K562 (cell line): ENCODE results near the gene IL31. TPM values are rescaled to one million over a fixed set of nuclear protein-coding genes. Genes with fewer than 3 reads are reported as not detected.

Source experiments
- ARID2 ChIP-seq: fragments of 450-650 bp; IDR thresholded peaks from 2 replicates; pipeline ENCODE4 v1.6.1; 2017; ENCODE audit warnings: antibody characterized with exemption, mild to moderate bottlenecking
- CUX1 ChIP-seq: fragments of 200-800 bp; sonication (Bioruptor generic); IDR thresholded peaks from 2 replicates; pipeline ENCODE4 v1.6.1; 2016; ENCODE audit warnings: missing genetic modification characterization, missing compliant biosample characterization
- DEAF1 ChIP-seq: fragments of 450-650 bp; formaldehyde crosslinking; IDR thresholded peaks from 2 replicates; pipeline ENCODE4 v1.4.0; 2020; ENCODE audit warnings: mild to moderate bottlenecking, moderate library complexity
- HCFC1 ChIP-seq: IDR thresholded peaks from 2 replicates; pipeline ENCODE4 v1.6.1; 2012; ENCODE audit warnings: low read depth, low read length, improper control_type of control experiment
- KDM2B ChIP-seq: fragments of 250-450 bp; sonication (Bioruptor Pico); IDR thresholded peaks from 2 replicates; pipeline ENCODE4 v1.8.0; 2021; ENCODE audit warnings: mild to moderate bottlenecking, moderate library complexity
- LARP7 ChIP-seq: fragments of 450-650 bp; IDR thresholded peaks from 2 replicates; pipeline ENCODE4 v1.6.1; 2016
- LCOR ChIP-seq: sonication (generic); formaldehyde crosslinking; IDR thresholded peaks from 2 replicates; pipeline ENCODE4 v1.8.0; 2022; ENCODE audit warnings: mild to moderate bottlenecking, missing genetic modification reagents
- MBD1 ChIP-seq: fragments of 250-450 bp; sonication (Bioruptor Pico); IDR thresholded peaks from 2 replicates; pipeline ENCODE4 v1.8.0; 2022; ENCODE audit warnings: inconsistent platforms
- NFIX ChIP-seq: fragments of 250-450 bp; sonication (Bioruptor Pico); IDR thresholded peaks from 2 replicates; pipeline ENCODE4 v1.4.0; 2020; ENCODE audit warnings: low read depth, mild to moderate bottlenecking, moderate library complexity
- POLR3G ChIP-seq: IDR thresholded peaks from 2 replicates; pipeline ENCODE4 v1.6.1; 2011; ENCODE audit not compliant: insufficient read length, insufficient replicate concordance; ENCODE audit errors: extremely low read depth
- SMC3 ChIP-seq: conservative IDR thresholded peaks from 2 replicates; pipeline ENCODE4 v1.6.1; 2011; ENCODE audit warnings: low read depth, low read length, improper control_type of control experiment; ENCODE audit not compliant: insufficient read depth
- SUPT5H ChIP-seq: fragments of 450-650 bp; IDR thresholded peaks from 2 replicates; pipeline ENCODE4 v1.6.1; 2016
- TAF1 ChIP-seq: IDR thresholded peaks from 2 replicates; pipeline ENCODE4 v1.6.1; 2011; ENCODE audit warnings: mild to moderate bottlenecking, low read length, moderate library complexity; ENCODE audit not compliant: insufficient read depth, control insufficient read depth, severe bottlenecking; ENCODE audit errors: extremely low read depth
- TEAD4 ChIP-seq, 2 experiments: sonication (generic) in 1 of 2; formaldehyde crosslinking in 1 of 2; IDR thresholded peaks; 2 replicates each; pipeline versions ENCODE4 v1.6.1 to v1.8.0; 2012 to 2022; ENCODE audit warnings: borderline replicate concordance in 1 of 2, inconsistent platforms in 1 of 2, low read length in 1 of 2, mild to moderate bottlenecking in 1 of 2, missing genetic modification reagents in 1 of 2
- ZC3H8 ChIP-seq: fragments of 450-650 bp; IDR thresholded peaks from 2 replicates; pipeline ENCODE4 v1.6.1; 2017
- ZNF175 ChIP-seq: fragments of 200-800 bp; sonication (Bioruptor generic); IDR thresholded peaks from 2 replicates; pipeline ENCODE4 v1.6.1; 2016; ENCODE audit warnings: low read depth, mild to moderate bottlenecking, missing genetic modification characterization, missing compliant biosample characterization
- ZNF384 ChIP-seq: IDR thresholded peaks from 2 replicates; pipeline ENCODE4 v1.6.1; 2012; ENCODE audit warnings: low read depth, low read length, improper control_type of control experiment
- polyA plus RNA-seq, 8 experiments: library from polyadenylated mRNA; depleted of rRNA in 4 of 8; stranded (reverse) in 5 of 8; unstranded in 3 of 8; fragments of >200 nt; fragmentation: Nextera tagmentation in 2 of 8; fragmentation: Illumina TruSeq in 1 of 8; extraction: Ambion mirVana in 2 of 8; extraction: Trizol in 1 of 8; gene quantifications; 2 replicates each; pipeline versions ENCODE4 v1.2.1 to v1.2.3, GENCODE V29; 2011 to 2014; ENCODE audit warnings: inconsistent platforms in 1 of 8, missing spikeins in 1 of 8
- total RNA-seq, 7 experiments: library from RNA; depleted of rRNA in 6 of 7; stranded (reverse); fragments of >200 nt in 6 of 7; fragmentation: Illumina TruSeq in 2 of 7; extraction: Trizol in 2 of 7; gene quantifications; 2 replicates each; pipeline versions ENCODE4 v1.2.1 to v1.2.3, GENCODE V29; 2011 to 2021; ENCODE audit warnings: low replicate concordance in 1 of 7

The IL31 gene
- total and polyA plus RNA-seq, 9 of the 15 experiments (the other 6 are each of a cell fraction or from before 2014, with no cell fraction given) = not detected

GRCh38 chr12:122203301-122204166 lies 29.5 kb upstream of the IL31 start, which contains the start of gene B3GNT4 (continued):
- no peak for TF ChIP-seq CUX1 (CRISPR knock-in tag)
- TF ChIP-seq HCFC1 = no peak
- no peak for TF ChIP-seq SMC3
- peak; percentile 19; the same call in 1 of the 2 replicates for TF ChIP-seq MBD1 (CRISPR knock-in tag)
- TF ChIP-seq SUPT5H = 0 out of 2 replicates have a peak, but pooled peaks have one; percentile 24
- TF ChIP-seq KDM2B (CRISPR knock-in tag) = 0 out of 2 replicates have a peak, but pooled peaks have one; percentile 46
- no peak for TF ChIP-seq NFIX (CRISPR knock-in tag)
- no peak for TF ChIP-seq ZNF384
- TF ChIP-seq POLR3G = no peak
- peak; percentile 20 for TF ChIP-seq TAF1
- no peak for TF ChIP-seq ZNF175
- no peak for TF ChIP-seq ZC3H8
- no peak for TF ChIP-seq LARP7
- peak; percentile 46; the same call in 1 of the 2 replicates for TF ChIP-seq LCOR (CRISPR knock-in tag)
- TF ChIP-seq TEAD4 (IDR thresholded peaks at IDR 0.05; ENCODE audit: low read length) = no peak
- TF ChIP-seq TEAD4 (CRISPR knock-in tag; IDR thresholded peaks at IDR 0.05; ENCODE audit: borderline replicate concordance) = no peak
- no peak for TF ChIP-seq DEAF1
- TF ChIP-seq ARID2 = no peak
